M059J (cell line): ENCODE data around the gene PPCDC. TPM values are rescaled to one million over a fixed set of nuclear protein-coding genes. Genes with fewer than 3 reads are reported as not detected.

Experiments used
- DNase-seq: peaks from one replicate; pipeline ENCODE4 v3.0.0-alpha.2; 2012; ENCODE audit warnings: low read depth
- total RNA-seq: library from RNA; depleted of rRNA; stranded (reverse); fragments of >200 nt; shearing (Covaris generic); gene quantifications from 2 replicates; pipeline ENCODE4 v1.2.3, GENCODE V29; 2014; rRNA removed

Gene PPCDC
- total RNA-seq: 15.9 and 25.6 TPM in 2 replicates

GRCh38 chr15:75023181-75023871, at the start of gene PPCDC:
TSS of gene PPCDC (plus strand) at chr15:75023590. CDS start at chr15:75028319, 4,729 bp downstream.
- peak; percentile 93 for DNase-seq

- no peak for DNase-seq
These were observed 47.2 kb upstream of the PPCDC start for GRCh38 chr15:74976159-74976558.

GRCh38 chr15:74977599-74977998, 45.8 kb upstream of the PPCDC start:
- DNase-seq: no peak

- no peak for DNase-seq
These were observed 45.3 kb upstream of the PPCDC start for GRCh38 chr15:74978077-74978476.

- DNase-seq: peak; percentile 60
These were observed 44.9 kb upstream of the PPCDC start for GRCh38 chr15:74978503-74978902.

GRCh38 chr15:74982183-74982582, 41.2 kb upstream of the PPCDC start:
- DNase-seq: no peak

GRCh38 chr15:74983725-74984231, 39.6 kb upstream of the PPCDC start:
- DNase-seq: peak; percentile 71

GRCh38 chr15:74988007-74988800, 35.2 kb upstream of the PPCDC start:
- DNase-seq: peak; percentile 67

- DNase-seq: no peak
These were observed 33.9 kb upstream of the PPCDC start for GRCh38 chr15:74989527-74989926.

GRCh38 chr15:74992619-74993018, 30.8 kb upstream of the PPCDC start:
- no peak for DNase-seq

GRCh38 chr15:74994236-74994635, 29.2 kb upstream of the PPCDC start:
- no peak for DNase-seq

GRCh38 chr15:74994685-74995084, 28.7 kb upstream of the PPCDC start:
- no peak for DNase-seq

GRCh38 chr15:74995182-74995778, 28.1 kb upstream of the PPCDC start, which contains the start of gene SCAMP5:
TSS of gene SCAMP5 (plus strand) at chr15:74995563. CDS start at chr15:75011840, 16,277 bp downstream.
- DNase-seq: peak; percentile 89

GRCh38 chr15:74995779-74996765, 27.3 kb upstream of the PPCDC start:
- no peak for DNase-seq

GRCh38 chr15:74997141-74997540, 26.2 kb upstream of the PPCDC start:
- DNase-seq: no peak

- no peak for DNase-seq
These were observed 25.8 kb upstream of the PPCDC start for GRCh38 chr15:74997543-74997942.

- no peak for DNase-seq
These were observed 22.1 kb upstream of the PPCDC start for GRCh38 chr15:75001310-75001709.

GRCh38 chr15:75002398-75002797, 21.0 kb upstream of the PPCDC start:
- DNase-seq: no peak

GRCh38 chr15:75007216-75007615, 16.2 kb upstream of the PPCDC start:
- DNase-seq: no peak

GRCh38 chr15:75008221-75008625, 15.2 kb upstream of the PPCDC start:
- DNase-seq: no peak
